Erythroblast (primary cell): ENCODE results near the gene PHYHIPL.

Source experiments
- GATA1 ChIP-seq: IDR thresholded peaks from 2 replicates; pipeline ENCODE4 v1.6.1; 2011; ENCODE audit warnings: low read depth, mild to moderate bottlenecking, control low read depth, low read length, moderate library complexity
- POLR2A ChIP-seq: IDR thresholded peaks from 2 replicates; pipeline ENCODE4 v1.6.1; 2011; ENCODE audit warnings: mild to moderate bottlenecking, low read length

- TF ChIP-seq POLR2A (no peak), GATA1 (no peak)
Observed at GRCh38 chr10:59244871-59245270, 68.4 kb downstream of the PHYHIPL start.
